Ovary (tissue), 3 donors: ENCODE results near the gene DMRT2.

Experiments
- EP300 ChIP-seq: sonication (generic); formaldehyde crosslinking; IDR thresholded peaks from one replicate; pipeline ENCODE4 v1.6.1; 2017; ENCODE audit warnings: antibody characterized with exemption
- POLR2A ChIP-seq: fragments of 450-650 bp; IDR thresholded peaks from one replicate; pipeline ENCODE4 v1.6.1; 2017; ENCODE audit warnings: antibody characterized with exemption, mild to moderate bottlenecking, moderate library complexity
- TF ChIP-seq, protein P1 (sequence below), 3 donors: fragments of 450-650 bp in 2 of 3; fragments of 200-600 bp in 1 of 3; IDR thresholded peaks; one replicate each; pipeline versions ENCODE4 v1.5.1 to v1.8.0; 2016 to 2022; ENCODE audit warnings: antibody characterized with exemption in 3 of 3, mild to moderate bottlenecking in 1 of 3
- donor health status: DM: no; HTN: no; CAD: no.

DNA sequence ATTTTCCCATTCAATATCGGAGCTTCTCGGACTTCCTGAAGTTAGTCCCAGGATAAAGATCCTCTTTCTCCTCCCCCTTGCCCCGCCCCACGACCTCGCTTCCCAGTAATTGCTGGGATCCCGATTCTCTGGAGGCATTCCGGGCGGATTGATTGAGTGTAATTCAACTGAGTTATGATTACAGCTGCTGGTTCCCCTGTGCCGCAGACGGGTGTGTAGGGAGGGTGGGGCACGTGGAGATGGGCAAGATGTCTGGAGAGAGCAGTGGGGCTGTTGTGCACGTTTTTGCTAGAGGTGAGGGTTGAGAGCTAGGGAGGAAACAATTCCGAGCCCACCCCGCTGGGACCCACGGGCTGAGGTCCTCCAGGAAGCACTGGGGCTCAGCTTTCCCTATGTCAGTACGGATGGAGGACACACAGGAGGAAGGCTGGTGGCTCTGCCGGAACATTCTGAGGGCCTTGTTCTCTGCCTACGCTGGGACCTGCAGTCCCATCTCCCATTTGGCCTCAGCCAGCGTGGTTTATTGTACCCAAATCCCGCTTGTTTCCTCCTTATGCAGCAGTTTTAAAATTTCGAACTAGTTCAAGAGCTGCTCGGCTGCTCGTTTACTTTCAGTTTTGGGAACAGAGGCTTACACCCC lies 2.4 kb upstream of the DMRT2 start:
- TF ChIP-seq, protein P1, sequence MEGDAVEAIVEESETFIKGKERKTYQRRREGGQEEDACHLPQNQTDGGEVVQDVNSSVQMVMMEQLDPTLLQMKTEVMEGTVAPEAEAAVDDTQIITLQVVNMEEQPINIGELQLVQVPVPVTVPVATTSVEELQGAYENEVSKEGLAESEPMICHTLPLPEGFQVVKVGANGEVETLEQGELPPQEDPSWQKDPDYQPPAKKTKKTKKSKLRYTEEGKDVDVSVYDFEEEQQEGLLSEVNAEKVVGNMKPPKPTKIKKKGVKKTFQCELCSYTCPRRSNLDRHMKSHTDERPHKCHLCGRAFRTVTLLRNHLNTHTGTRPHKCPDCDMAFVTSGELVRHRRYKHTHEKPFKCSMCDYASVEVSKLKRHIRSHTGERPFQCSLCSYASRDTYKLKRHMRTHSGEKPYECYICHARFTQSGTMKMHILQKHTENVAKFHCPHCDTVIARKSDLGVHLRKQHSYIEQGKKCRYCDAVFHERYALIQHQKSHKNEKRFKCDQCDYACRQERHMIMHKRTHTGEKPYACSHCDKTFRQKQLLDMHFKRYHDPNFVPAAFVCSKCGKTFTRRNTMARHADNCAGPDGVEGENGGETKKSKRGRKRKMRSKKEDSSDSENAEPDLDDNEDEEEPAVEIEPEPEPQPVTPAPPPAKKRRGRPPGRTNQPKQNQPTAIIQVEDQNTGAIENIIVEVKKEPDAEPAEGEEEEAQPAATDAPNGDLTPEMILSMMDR (IDR thresholded peaks at IDR 0.05), result no peak
- TF ChIP-seq POLR2A, result no peak
- no peak for TF ChIP-seq EP300
